ENCODE results near the gene ERC2. TPM values are rescaled to one million over a fixed set of nuclear protein-coding genes. Genes with fewer than 3 reads are reported as not detected.

ERC2 gene
- total and polyA plus RNA-seq, 8 donors = 1.2 to 4.8 (median 2.3) TPM

DNA sequence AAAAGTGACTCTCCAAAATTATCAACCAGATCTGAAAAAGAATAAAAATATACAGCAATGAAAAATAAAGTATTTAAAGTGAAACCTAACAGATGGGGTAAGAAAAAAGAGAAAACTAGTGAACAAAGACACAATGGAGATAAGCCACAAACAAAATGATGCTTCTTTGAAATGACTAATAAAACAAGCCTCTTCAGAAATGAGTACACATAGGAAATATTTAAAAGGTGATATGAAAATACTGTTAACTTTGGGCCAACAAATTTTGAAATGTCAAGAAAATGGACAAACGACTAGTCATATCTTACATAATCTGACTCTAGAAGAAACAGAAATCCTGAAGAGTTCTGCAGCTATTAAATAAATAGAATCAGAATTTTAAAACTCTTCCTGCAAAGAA is 164.2 kb downstream of the ERC2 start:
- WGBS, 2 donors = 51 to 75% methylated on average over 1 of the region's 1 CpG
- FAIRE-seq = no peak

GRCh38 chr3:56303487-56303886 is 164.8 kb downstream of the ERC2 start:
- H3K27ac ChIP-seq = no peak overlapping the region
- ATAC-seq (peak in 2 of 4 donors; percentile 46 to 68), FAIRE-seq (no peak), DNase-seq (peak in 1 of 6 donors; percentile 15)
- no peak for TF ChIP-seq CTCF (IDR thresholded peaks at IDR 0.05)
- 56 to 65% methylated on average over 5 of the region's 5 CpGs for WGBS, 2 donors
- H3K27me3 ChIP-seq = no peaks in the 10 kb centered on the region
- H3K9me3 ChIP-seq = no peaks in the 10 kb centered on the region
- intact Hi-C loops (cut with DNase I) = no loop called here
- H3K4me1 ChIP-seq = no peaks in the 10 kb centered on the region
- no peak overlapping the region for H3K4me3 ChIP-seq
- H3K36me3 ChIP-seq = no peaks in the 10 kb centered on the region

More for the DNA sequence above, 164.2 kb downstream of the ERC2 start:
- H3K36me3 ChIP-seq = no peaks in the 10 kb centered on the region
- TF ChIP-seq CTCF (IDR thresholded peaks at IDR 0.05) = no peak
- H3K27ac ChIP-seq = no peak overlapping the region
- H3K4me1 ChIP-seq = peaks cover 0 to 2% (median 0%) of the 10 kb centered on the region in 3 donors
- intact Hi-C loops (cut with DNase I) = no loop called here
- DNase-seq = no peak
- no peak overlapping the region for H3K4me3 ChIP-seq
- H3K27me3 ChIP-seq = no peaks in the 10 kb centered on the region
- H3K9me3 ChIP-seq = no peaks in the 10 kb centered on the region
- ATAC-seq = no peak

GRCh38 chr3:56302417-56302816 is 165.8 kb downstream of the ERC2 start:
- intact Hi-C loops (cut with DNase I) = no loop called here
- Histone ChIP-seq H3K4me3 (no peak overlapping the region), H3K9me3 (no peaks in the 10 kb centered on the region), H3K36me3 (no peaks in the 10 kb centered on the region), H3K4me1 (no peaks in the 10 kb centered on the region), H3K27me3 (no peaks in the 10 kb centered on the region), H3K27ac (no peak overlapping the region)
- no peak for ATAC-seq
- 79 to 83% methylated on average over 2 of the region's 2 CpGs for WGBS, 2 donors
- DNase-seq = no peak
- FAIRE-seq = no peak
- no peak for TF ChIP-seq CTCF (IDR thresholded peaks at IDR 0.05)

DNA sequence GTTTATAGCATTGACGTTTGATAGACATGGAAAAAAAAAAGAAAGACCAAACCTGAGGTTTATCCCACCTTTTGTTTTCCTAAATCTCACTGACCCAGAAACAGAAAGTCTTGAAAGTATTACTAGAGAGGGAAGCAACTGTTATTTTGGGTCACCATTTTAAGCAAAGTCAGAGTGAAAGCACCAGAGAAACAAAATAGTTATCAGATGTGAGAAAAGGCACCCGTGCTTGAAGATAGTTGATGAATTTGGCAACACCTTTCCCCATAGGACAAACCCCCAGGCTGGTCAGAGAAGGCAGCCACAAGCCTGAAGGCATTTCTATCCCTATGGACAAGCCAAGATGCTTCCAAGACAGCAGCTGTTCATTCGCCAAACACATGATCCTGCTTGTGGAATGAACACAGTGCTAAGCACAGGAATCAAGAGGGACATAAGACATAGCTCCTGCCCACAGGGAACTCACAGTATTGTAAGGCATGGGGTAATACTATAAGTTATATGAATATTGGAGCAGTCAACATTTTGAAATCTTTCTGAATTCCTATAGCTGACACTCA is 170.9 kb downstream of the ERC2 start:
- FAIRE-seq (no peak), ATAC-seq (no peak), DNase-seq (no peak)
- H3K9me3 ChIP-seq = no peaks in the 10 kb centered on the region
- 65 to 67% methylated on average over 3 of the region's 3 CpGs for WGBS, 2 donors
- no peak overlapping the region for H3K27ac ChIP-seq
- TF ChIP-seq CTCF (IDR thresholded peaks at IDR 0.05) = no peak
- H3K36me3 ChIP-seq = no peaks in the 10 kb centered on the region
- H3K4me3 ChIP-seq = no peak overlapping the region
- H3K27me3 ChIP-seq = no peaks in the 10 kb centered on the region
- intact Hi-C loops (cut with DNase I) = no loop called here
- H3K4me1 ChIP-seq = no peaks in the 10 kb centered on the region

DNA sequence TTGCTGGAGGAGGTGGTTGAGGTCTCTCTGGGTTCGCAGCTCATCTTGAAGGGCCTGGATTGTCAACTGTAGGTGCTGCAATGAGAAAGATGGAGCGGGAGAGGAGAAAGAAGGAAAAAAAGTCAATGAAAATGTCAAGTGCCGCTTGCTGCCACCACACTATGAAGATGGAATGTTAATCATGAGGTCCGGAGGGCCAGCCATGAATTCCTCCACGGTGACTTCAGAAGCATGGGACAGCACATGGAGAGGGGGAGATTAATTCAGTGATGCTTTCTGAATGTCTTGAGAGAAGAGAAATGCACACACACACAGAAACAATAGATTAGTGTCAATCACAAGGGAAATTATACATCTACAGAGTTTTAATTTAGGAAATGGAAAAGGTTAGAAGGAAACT is 171.9 kb downstream of the ERC2 start:
- Histone ChIP-seq H3K36me3 (no peaks in the 10 kb centered on the region), H3K4me3 (no peak overlapping the region), H3K27ac (no peak overlapping the region), H3K9me3 (no peaks in the 10 kb centered on the region), H3K4me1 (no peaks in the 10 kb centered on the region), H3K27me3 (no peaks in the 10 kb centered on the region)
- intact Hi-C loops (cut with DNase I) = no loop called here
- FAIRE-seq = no peak
- no peak for ATAC-seq
- DNase-seq = no peak
- no peak for TF ChIP-seq CTCF (IDR thresholded peaks at IDR 0.05)
- WGBS, 2 donors = 72 to 78% methylated on average over 5 of the region's 5 CpGs
